WERI-Rb-1 (cell line): ENCODE data around the gene ZC3H10.
A peak's percentile ranks its signal among the peaks of the same experiment; 100 is the strongest.

Source experiments
- DNase-seq: peaks from one replicate; pipeline ENCODE4 v3.0.0-alpha.2; 2020
- H3K27ac ChIP-seq: fragments of 250-450 bp; sonication (Bioruptor Pico); 2 replicates; pipeline ENCODE4 v1.5.1; 2020; ENCODE audit warnings: mild to moderate bottlenecking, moderate library complexity
- H3K27me3 ChIP-seq: fragments of 250-450 bp; sonication (Bioruptor Pico); 2 replicates; pipeline ENCODE4 v1.5.1; 2021; ENCODE audit warnings: mild to moderate bottlenecking, low read depth, moderate library complexity; ENCODE audit not compliant: insufficient read depth, severe bottlenecking
- H3K36me3 ChIP-seq: fragments of 250-450 bp; sonication (Bioruptor Pico); 2 replicates; pipeline ENCODE4 v1.5.1; 2020; ENCODE audit warnings: mild to moderate bottlenecking, moderate library complexity
- H3K4me3 ChIP-seq: 2 replicates; pipeline ENCODE4 v1.5.1; 2011; ENCODE audit warnings: low read depth, mild to moderate bottlenecking, control low read depth, low read length
- H3K9me3 ChIP-seq: fragments of 250-450 bp; sonication (Bioruptor Pico); 2 replicates; pipeline ENCODE4 v1.5.1; 2021; ENCODE audit warnings: mild to moderate bottlenecking, moderate library complexity; ENCODE audit not compliant: severe bottlenecking
- TF ChIP-seq, protein P1 (sequence below): IDR thresholded peaks from 2 replicates; pipeline ENCODE4 v1.5.1; 2011; ENCODE audit warnings: low read depth, mild to moderate bottlenecking, control low read depth, inconsistent platforms, low read length

The ZC3H10 gene

DNA sequence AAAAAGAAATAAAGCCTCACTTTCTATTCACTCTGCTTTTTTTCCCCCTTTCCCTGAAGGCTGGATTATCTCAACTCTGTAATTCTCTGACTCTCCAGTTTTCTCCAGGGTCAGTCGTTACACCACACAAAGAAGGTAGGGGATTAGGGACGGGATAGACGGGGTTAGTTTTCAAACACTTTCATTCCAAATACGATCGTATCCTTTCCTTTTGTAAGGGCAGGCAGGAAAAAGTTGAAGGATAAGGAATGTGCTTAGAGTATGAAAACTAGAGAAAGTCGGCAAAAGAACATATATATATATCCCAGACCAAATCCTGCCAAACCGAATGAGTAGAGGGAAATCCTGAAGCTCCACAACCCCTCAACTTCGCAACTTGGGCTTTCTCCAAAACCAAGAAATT, 9.4 kb downstream of the ZC3H10 start:
- peak overlapping the region; percentile 76 for H3K27ac ChIP-seq

DNA sequence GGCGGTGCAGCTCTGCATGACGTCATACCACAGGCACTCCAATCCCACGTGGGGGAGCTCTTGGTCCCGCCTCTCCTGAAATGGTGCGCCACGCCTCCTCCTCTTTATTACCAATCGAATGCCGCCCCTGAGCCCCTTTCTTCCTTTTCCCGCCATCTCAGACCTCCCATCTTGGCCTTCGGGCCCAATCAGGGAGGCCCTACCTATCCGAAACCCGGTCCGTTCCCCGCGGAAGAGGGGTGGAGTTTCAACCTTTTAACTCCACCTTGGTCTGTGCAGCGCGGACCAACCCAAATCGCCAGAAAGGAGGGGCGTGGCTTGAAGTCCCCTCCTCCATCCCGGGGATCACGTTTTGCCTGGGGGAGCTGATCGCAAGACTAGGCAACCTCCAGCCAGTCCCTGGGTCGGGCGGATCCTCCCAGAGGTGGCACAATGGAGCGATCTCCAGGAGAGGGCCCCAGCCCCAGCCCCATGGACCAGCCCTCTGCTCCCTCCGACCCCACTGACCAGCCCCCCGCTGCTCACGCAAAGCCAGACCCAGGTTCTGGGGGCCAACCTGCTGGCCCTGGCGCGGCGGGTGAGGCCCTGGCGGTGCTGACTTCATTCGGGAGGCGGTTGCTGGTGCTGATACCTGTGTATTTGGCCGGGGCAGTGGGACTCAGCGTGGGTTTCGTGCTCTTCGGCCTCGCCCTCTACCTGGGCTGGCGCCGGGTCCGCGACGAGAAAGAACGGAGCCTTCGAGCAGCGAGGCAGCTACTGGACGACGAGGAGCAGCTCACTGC, 10.0 kb downstream of the ZC3H10 start, which contains the start of gene ESYT1:
TSS of gene ESYT1 (plus strand) at position 380 of the 782 bp plus-strand sequence. CDS start at position 433, 53 bp downstream.
- Histone ChIP-seq H3K4me3 (peak within 1 kb of the TSS; percentile 78), H3K9me3 (no peaks in the 10 kb centered on the region), H3K27me3 (no peaks in the 10 kb centered on the region), H3K36me3 (peaks cover 28% of the 10 kb centered on the region), H3K27ac (peak within 1 kb of the TSS; percentile 76)
- TF ChIP-seq, protein P1, sequence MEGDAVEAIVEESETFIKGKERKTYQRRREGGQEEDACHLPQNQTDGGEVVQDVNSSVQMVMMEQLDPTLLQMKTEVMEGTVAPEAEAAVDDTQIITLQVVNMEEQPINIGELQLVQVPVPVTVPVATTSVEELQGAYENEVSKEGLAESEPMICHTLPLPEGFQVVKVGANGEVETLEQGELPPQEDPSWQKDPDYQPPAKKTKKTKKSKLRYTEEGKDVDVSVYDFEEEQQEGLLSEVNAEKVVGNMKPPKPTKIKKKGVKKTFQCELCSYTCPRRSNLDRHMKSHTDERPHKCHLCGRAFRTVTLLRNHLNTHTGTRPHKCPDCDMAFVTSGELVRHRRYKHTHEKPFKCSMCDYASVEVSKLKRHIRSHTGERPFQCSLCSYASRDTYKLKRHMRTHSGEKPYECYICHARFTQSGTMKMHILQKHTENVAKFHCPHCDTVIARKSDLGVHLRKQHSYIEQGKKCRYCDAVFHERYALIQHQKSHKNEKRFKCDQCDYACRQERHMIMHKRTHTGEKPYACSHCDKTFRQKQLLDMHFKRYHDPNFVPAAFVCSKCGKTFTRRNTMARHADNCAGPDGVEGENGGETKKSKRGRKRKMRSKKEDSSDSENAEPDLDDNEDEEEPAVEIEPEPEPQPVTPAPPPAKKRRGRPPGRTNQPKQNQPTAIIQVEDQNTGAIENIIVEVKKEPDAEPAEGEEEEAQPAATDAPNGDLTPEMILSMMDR: no peak
- DNase-seq: peak; percentile 99

More for the DNA sequence above, 9.4 kb downstream of the ZC3H10 start:
- no peak for DNase-seq
- Histone ChIP-seq H3K27me3 (no peaks in the 10 kb centered on the region), H3K4me3 (peak overlapping the region; percentile 50), H3K9me3 (no peaks in the 10 kb centered on the region), H3K36me3 (peaks cover 24% of the 10 kb centered on the region)
- TF ChIP-seq, protein P1: no peak

- Histone ChIP-seq H3K4me3 (peak overlapping the region; percentile 78), H3K9me3 (no peaks in the 10 kb centered on the region), H3K27ac (peak overlapping the region; percentile 70), H3K36me3 (peaks cover 34% of the 10 kb centered on the region), H3K27me3 (no peaks in the 10 kb centered on the region)
- TF ChIP-seq, protein P1: no peak
- no peak for DNase-seq
Measured at GRCh38 chr12:56128670-56129205, 10.7 kb downstream of the ZC3H10 start.

GRCh38 chr12:56129206-56129941, 11.3 kb downstream of the ZC3H10 start:
- Histone ChIP-seq H3K36me3 (peaks cover 41% of the 10 kb centered on the region), H3K4me3 (peak overlapping the region; percentile 78), H3K27ac (no peak overlapping the region), H3K27me3 (no peaks in the 10 kb centered on the region), H3K9me3 (no peaks in the 10 kb centered on the region)
- DNase-seq: peak; percentile 48
- TF ChIP-seq, protein P1: no peak

DNA sequence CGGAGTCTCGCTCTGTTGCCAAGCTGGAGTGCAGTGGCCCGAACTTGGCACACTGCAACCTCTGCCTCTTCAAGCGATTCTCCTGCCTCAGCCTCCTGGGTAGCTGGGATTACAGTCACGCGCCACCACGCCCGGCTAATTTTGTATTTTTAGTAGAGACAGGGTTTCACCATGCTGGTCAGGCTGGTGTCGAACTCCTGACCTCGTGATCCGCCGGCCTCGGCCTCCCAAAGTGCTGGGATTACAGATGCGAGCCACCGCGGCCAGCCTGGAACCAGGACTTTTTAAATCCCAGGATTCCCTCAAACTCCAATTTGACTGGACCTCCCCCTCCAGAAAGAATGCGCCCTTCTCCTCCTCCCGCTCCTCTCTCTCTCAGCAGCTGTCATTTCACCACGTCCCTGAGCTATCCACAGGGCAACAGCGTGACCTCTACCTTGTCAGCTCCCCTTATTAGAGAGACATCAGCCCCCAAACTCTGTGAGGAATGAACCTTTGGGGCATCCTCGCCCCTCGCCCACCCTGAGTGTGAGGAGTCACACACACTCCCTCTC, 12.0 kb downstream of the ZC3H10 start:
- H3K36me3 ChIP-seq: peaks cover 46% of the 10 kb centered on the region
- no peak overlapping the region for H3K4me3 ChIP-seq
- no peak overlapping the region for H3K27ac ChIP-seq
- TF ChIP-seq, protein P1: no peak
- no peak for DNase-seq
- H3K9me3 ChIP-seq: no peaks in the 10 kb centered on the region
- no peaks in the 10 kb centered on the region for H3K27me3 ChIP-seq
